ENCODE measurements around the gene PRCD.
"Not testable (repeated sequence)": the region's sequence is repeated elsewhere in the genome, so short reads cannot be mapped to it uniquely, and the experiment has no call there.

PRCD gene

DNA sequence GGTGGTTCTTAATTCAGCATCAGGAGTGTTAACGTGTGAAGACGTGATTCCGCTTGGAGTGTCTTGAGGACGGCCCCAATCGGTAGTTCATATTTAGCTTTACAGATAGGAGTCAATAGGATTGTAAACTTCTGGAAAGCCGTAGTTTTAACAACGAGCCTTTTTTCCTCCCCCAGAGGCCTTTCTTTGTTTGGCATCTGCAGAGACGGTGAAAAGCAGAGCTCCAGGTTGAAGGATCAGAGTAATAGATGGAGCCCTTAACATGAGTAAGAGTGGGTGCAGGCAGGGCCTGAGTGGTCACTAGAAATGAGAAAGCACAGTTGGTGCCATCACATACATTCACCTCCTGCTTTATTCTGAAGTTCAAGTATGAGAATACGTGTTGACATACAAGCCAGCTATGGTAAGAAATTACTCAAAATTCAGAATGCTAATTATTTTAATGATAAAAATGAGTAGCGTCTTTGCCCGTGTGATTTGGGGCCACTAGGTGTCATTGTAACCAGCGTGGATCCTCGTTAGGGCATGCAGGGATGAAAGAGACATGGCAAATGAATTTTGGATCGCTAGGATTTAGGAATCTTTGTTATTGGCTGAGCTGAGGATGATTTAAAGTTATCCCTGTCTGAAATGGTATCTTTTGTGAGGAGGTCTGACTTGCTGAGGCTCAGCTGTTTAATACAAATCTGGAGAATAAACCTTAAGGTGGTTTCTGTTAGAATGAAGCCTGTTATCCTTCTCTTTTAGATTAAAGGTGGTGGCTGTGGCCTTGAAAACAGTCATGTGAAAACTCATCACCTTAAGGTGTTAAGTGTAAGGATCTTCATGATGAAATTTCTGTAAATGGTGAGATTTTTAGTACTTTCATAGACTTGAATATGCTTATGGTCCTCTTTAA lies 18.6 kb downstream of the PRCD start:
- peak; percentile 38 for DNase-seq

DNA sequence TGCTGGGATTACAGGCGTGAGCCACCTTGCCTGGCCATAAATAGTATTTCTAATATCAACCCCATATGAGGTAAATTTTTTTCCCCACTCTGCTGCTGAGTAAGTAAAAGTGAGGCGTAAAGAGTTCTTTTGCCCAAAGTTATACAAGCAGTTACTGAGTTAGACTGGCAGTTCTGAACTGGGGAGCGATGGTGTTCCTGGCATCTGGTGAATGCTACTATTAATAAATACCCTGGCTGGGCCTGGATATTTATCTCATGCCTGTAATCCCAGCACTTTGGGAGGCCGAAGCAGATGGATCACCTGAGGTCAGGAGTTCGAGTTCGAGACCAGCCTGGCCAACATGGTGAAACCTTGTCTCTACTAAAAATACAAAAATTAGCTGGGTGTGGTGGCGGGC lies 19.6 kb downstream of the PRCD start:
- DNase-seq, result not testable (repeated sequence)

DNA sequence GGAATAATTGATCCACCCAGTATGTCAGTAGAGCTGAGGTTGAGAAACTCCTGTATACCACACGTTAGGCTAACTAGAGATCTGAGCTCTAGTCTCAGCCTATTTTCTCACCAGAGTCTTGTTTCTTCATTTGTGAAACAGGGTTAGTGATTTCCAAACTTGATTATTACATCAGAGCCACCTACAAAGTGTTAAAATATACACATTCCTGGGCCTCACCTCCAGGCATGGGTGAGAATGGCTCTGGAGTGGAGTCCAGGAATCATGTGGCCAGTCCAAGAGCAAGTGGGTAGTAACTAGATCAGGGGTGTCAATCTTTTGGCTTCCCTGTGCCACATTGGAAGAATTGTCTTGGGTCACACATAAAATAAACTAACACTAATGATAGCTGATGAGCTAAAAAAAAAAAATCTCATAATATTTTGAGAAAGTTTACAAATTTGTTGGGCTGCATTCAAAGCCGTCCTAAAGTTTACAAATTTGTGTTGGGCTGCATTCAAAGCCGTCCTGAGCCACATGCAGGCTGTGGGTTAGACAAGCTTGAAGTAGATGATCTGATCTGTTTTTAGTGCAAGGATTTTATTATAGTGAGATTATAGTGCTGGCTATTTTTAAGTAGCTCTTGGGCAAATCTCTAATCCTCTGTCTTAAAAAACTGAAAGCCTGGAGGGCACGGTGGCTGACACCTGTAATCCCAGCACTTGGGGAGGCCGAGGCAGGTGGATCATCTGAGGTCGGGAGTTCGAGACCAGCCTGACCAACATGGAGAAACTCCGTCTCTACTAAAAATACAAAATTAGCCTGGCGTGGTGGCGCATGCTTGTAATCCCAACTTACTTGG lies 20.4 kb downstream of the PRCD start:
- DNase-seq, result no peak

DNA sequence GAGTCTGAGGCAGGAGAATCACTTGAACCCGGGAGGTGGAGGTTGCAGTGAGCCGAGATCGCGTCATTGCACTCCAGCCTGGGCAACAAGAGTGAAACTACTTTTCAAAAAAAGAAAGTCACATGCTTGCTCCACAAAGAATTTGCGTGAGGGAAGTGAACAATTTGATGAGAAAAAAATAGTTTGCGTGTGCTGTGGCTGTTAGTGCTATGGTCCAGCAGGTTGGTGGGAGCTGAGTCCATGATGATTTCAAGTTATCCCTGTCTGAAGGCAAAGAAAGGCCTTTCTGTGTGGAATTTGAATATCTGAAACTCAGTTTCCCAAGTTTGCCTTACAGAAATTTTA lies 21.0 kb downstream of the PRCD start:
- DNase-seq, result no peak

DNA sequence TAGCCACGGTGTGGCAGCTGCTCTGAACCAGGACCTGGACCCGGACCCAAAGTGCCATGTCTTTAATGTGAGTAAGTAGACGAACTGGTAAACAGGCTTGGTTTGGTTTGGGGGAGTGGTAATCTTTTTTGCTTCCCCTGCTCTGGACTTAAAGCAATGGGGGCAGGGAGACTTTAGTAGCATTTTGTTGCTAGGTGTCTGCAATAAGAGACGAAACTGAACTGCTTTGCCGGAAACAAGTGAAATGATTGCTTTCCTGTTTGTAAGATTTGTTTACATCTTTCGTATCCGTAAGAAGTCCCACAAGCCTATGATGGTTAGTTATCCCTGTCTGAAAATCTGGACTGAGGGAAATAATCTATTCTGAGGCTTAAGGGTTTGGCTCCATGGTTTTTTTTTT lies 21.5 kb downstream of the PRCD start:
- DNase-seq, result no peak

DNA sequence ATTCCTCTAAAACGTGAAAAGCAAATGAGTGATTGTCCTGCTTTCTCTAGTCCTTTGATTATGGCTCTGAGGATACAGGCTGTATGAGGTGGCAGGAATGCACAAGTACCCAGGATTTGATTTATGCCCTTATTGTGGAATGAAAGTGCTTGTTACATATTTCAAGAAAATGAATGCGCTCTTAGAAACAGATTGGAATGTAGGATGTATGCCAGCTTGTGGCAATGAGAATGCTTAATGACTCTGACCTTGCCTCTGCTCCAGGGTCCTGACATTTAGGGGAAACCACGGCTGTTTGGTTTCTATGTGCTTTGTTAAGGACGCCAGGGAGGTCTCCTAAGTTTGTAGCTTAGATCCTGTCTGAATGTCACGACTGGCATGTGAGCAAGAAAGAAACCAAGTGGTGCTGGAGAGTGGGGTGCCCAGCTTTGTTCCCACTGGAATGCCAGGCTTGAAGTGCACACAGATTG lies 22.0 kb downstream of the PRCD start:
- DNase-seq, result peak; percentile 74

DNA sequence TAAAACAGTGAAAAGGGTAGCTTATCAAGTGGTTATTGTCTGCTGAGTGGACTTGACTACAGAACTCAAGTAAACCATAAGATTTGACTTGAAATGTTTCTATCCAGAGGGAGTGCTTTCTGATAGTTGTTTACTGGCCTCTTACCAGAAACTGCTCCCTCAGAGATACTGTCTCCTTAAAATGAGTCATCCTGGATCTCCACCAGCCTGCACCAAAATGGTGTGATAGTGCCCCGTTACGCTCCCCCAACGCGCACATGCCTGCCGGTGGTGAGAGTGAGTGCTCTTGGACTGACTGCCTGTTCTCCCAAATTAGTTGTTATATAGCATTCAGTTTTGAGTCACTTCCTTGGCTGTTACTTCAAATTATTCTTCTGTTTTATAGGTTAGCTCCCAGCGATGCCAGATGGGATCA lies 22.9 kb downstream of the PRCD start:
- DNase-seq, result peak; percentile 94

DNA sequence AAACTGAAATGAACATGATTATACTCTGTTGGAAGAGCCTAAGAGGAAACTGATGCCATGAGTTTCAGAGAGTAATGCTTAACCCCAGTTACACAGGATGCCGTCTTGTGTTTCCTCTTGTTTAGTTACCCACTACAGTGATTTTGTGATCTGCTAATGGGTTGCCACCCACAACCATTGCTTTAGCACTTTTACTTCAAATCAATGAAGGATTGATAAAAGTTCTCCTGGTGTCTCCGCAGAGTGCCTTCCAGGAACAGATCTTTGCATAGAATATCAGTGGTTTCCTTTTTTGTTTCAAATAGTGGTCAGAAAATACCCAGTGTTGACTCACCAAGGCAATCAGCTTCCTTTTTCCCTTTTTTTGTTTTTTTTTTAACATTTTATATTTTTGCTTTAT lies 23.5 kb downstream of the PRCD start:
- DNase-seq, result not testable (repeated sequence)

DNA sequence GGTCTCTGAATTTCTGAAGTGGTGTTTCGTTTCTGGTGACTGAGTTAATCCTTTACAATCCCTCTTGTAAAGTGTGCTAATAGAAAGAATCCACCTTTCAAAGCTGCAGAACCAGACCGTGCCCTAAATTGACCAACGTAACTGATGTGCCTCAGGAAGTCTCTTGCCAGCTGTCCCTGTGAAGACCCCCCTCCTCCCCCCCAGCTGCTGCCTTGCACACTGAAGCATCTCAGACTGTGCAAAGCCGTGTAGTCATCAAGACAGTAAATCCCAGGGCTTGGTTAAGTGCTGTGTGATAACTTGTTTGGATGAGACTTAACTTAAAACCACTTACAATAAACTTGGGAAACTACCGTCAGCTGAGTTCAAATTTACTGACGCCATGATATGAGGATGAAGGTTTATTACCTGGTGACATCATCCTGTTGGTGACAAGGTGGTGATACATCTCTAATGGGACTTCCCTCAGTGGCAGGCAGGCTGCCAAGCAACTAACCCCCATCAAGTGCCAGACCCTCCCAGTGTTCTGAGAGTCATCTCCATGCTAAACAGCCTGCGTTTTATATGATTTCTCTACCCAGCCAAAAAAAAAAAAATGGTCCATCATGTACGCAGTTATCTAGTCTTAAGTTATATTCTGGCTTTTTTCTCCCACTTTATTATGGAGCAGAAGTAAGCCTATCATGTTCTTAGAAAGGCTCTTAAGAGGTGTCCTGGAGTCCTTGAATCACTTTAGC lies 25.3 kb downstream of the PRCD start:
- peak; percentile 74 for DNase-seq

DNA sequence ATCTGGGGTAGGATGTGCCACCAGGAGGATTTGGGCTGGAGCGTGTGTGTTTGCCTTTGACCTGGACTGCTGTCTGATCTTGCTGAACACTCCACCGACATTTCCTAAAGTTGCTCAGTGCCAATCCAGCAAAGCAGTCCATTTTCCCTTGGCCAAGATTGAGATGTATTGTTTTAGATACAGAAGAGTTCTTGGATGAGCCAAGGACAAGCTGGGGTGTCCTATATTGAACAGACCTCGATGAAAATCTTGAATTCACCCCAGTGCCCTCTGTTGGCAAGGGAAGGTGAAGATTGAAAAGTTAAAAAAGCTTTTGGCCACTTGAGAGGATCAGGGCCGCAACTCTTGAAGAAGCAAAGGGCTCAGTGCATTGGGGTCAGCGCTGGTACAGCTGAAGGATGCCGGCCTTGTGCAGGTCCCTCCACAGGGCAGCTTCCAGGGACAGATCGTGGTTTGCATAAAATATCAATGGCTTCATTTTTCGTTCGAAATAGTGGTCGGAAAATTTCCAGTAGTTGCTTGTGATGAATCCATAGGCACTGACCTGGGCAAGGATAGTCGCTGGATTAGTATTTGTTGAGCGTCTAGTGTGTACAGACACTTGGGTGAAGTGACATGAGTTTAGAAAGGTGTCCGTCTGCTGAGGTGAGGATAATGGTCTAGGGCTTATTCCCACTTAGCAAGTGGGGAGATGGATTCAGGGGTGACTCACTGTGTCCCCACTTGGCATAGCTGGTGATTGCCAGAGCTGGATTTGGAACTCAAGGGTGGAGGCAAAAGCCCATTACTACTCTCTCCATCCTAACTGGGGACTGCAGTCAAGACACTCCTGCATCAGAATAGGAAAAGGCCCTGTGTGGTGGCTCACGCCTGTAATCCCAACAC lies 26.1 kb downstream of the PRCD start:
- no peak for DNase-seq

DNA sequence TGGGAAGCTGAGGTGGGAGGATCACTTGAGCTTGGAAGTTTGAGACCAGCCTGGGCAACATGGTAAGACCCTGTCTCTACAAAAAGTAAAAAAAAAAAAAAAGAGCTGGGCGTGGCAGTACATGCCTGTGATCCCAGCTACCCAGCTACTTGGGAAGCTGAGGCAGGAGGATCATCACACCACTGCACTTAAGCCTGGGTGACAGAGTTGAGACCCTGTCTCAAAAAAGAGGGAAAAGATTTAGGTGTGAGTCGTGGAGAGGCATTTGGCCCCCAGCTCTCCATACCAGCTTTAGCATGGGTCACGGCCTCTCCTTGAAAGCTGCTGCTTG lies 26.7 kb downstream of the PRCD start:
- no peak for DNase-seq

DNA sequence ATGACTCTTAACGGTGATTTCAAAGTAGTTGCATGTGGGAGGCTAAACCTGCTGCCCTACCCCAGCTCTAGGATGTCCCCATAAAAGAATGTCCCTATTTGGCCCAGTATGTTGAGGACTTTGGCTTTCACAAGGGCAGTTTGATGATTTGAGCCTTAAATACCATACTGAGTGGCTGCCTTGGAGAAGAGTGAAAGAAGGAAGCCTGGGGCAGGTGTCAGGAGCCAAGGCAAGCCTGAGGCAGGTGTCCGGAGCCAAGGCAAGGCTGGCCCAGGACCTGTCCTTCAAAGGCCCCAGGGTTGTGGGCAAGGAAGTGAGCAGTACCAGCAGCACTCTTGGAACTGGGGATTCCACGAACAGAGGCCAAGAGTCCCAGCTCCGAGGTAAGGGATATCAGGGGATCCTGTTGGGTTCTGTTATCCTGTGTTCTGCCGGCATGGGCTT lies 27.2 kb downstream of the PRCD start:
- no peak for DNase-seq

DNA sequence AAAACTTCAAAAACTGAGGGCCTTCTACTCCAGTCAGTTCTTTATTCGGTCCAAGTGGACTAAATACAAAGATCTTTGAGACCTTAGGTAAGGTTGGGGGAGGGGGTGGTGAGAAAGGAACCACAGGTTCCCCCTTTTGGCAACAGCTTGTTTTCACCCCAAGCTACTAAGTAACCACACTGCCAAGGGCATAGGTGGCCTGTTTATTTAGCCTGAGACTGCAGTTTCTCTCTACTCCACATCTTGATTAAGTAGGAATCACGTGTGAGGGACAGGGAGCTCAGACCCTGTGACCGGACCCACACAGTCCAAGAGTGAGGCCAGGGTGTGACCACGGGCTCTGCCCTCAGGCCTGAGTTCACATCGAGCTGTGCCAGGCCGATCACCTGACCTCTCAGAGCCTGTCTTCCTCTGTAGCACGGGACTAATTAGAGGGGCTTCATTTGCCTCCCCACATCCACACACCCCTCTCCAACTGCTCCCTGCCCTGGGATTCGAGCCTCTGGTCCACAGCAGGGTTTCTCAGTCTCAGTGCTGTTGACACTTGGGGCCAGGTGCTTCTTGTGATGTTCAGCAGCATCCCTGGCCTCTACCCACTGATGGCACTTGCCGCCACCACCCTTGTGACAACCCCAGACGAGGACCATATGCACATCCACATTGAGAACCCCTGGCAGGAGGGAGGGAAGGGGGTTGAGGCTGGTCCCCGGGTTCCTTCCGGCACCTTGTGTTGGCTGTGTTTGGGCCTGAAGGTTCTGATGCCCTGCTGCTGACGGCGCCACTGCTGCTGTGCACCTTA lies 28.0 kb downstream of the PRCD start:
- no peak for DNase-seq

DNA sequence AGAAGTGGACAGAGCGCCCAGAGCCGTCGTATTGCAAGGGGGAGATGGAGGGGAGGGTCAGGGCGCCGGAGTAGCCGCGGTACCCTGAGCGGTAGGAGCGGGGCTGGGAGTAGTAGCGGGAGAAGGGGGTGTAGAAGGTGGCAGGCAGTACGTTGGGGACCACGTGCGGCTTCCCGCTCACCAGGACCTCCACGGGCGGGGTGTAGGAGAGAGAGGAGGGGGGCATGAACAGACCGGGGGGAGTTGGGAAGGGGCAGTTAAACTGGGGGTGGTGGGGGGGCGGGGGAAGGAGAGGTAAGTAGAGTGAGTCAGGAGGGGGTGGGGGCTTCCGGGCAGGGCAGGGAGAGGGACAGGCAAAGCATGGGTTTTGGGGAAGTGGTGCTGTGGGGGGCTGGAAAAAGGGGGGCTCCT lies 29.0 kb downstream of the PRCD start:
- no peak for DNase-seq

DNA sequence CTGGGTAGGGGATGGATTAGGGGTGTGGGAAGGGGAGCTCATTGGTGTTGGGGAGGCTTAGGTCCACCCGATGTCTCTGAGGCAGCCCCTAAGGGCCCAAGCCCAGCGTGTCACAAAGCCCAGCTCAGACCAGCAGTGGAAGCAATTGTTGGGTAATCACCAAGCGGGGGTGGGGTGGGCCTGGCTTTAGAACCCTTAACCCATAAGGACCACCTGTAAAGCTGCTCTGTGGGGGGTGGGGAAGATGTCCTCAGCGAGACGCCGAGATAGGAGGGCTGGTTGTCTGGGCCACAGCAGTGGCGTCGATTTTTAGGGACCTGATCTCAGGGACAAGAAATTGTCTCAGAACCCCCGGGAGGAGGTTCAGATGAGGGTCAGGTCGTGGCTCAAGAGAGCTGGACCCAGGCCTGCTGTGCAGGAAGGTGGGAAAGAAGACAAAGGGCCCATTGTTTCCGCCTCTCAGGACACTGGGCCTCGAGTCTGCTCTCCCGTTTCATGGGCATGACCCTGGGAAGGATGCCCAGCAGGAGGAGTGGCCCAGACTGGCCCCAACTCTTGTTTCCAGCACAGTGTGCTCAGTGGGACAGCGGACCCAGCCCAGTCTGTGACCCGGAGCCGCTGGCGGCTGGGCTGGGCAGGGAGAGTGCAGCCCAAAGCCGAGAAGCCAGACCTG lies 29.9 kb downstream of the PRCD start:
- no peak for DNase-seq

DNA sequence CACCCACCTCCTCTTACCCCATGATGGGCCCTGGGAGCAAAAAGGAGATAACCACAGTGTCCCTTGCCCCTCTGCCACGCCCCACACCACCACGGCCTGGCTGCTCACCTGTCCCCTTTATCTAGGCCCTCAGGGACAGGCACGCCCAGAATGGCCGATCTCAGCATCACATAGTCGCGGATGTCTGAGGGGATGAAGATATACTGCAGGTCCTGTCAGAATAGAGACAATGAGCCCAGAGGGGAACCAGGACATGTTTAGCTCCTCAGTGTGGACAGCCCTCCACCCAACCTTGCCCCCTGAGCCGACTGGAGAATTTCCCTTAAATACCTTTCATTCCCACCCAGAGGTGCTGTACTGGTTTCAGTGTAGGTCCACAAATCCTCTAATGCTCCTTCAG lies 30.6 kb downstream of the PRCD start:
- DNase-seq, result no peak

DNA sequence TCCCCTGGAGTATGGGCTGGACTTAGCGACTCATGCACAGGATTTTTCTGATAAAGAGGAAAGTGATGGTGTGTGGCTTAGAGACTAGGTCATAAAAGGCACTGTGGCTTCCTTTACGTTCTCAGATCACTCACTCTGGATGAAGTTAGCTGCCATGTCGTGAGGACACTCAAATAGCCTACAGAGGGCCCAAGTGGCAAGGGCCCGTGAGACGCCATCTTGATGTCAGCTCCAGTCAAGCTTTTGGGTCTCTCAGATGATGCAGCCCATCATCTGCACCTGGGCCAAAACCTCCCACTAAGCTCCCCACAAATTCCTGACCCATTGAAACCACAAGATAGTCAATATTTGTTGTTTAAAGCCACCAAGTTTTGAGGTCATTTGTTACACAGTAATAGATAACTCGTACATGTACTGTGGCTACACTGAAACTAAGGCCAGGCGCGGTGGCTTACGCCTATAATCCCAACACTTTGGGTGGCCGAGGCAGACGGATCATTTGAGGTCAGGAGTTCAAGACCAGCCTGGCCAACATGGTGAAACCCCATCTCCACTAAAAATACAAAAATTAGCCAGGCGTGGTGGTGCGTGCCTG lies 31.1 kb downstream of the PRCD start:
- no peak for DNase-seq

DNA sequence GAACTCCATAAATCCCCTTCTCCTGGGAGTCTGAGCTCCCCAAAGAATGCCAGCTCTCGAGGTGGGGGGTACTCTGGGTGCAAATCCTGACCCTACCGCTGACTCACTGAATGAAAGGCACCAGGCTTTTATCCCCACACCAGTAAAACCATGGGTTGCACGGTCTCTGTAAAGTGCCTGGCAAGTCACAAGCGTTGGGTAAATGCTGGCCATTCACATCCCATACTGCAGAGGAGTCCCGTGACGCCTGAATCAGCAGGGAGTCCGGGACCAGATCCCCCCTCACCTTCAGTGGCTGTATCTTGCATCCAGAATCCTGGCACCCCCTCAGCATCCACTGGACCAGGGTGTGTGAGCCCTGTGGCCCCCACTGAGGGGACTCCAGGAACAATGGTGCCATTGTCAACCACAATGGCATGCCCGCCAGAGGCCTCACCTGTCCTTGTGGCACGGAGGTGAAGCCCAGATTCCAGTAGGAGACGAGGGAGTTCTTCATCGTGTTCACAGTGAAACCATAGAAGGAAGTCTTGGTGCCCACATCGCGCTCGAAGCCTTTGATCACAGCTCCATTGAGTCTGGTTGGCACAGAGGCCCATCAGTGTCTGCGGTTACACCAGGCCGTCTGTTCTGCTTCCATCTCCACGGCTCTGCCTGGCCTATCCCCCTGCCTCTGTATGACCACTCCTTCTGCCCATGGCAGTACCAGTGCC lies 32.5 kb downstream of the PRCD start:
- DNase-seq, result no peak

DNA sequence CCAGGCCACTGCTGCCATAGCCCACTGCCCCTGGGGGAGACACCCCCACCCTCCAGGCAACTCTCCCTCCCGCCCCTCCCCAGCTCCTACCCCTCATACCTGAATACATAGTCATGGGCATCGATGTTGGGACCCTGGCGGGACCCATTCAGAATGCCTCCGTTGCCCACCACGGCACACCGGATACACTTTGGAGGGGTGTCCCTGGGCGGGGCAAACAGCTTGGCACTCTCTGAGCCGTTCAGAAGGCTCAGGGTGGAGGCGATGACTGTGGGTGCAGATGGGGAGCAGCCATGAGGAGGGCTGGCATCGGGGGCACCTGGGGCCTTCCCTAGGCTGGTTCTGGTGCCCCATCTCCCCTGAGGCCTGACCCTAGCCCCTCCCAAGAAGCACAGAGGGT lies 33.3 kb downstream of the PRCD start:
- DNase-seq, result no peak

DNA sequence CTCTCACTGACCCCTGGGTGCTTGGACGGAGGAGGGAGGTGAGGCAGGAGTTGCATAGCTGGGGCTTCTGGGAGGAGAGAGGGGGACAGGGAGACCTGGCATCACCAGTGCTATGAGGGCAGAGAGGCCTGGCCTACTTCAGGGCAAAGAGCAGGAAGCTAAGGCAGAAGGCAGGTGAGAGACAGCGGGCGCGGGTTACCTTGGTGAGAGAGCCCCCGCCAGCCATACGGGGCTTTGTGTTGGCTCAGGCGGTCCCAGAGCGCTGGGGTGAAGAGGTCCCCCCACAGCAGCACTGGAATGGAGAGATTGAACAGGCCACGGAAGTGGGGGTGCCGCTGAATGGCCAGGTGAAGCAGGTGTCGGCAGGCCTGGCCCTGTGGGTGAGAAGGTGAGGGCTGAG lies 34.3 kb downstream of the PRCD start:
- no peak for DNase-seq

All from fibroblast of skin of right quadriceps (primary cell).